IMR-90 (cell line): ENCODE data around the gene MICAL2. TPM values are rescaled to one million over a fixed set of nuclear protein-coding genes. Genes with fewer than 3 reads are reported as not detected.

Source experiments
- ATAC-seq: fragments of 200-7000 bp; cut with Tn5 transposase; 2 replicates; pipeline ENCODE4 v1.9.1; 2020; ENCODE audit warnings: low read depth, mild to moderate bottlenecking, moderate library complexity
- BruUV-seq: library from RNA; stranded (reverse); fragments of 400-500 nt; replicated peaks from 2 replicates; lab custom pipeline; 2021; lab: Mats Ljungman, UMichigan
- CTCF ChIA-PET: fragments of 300-600 bp; formaldehyde crosslinking; extraction: SDS; loops from one replicate; lab custom pipeline; 2021; ENCODE audit warnings: antibody characterized with exemption; lab: Yijun Ruan, JAX
- POLR2A ChIA-PET: fragments of 300-600 bp; sonication (Branson Sonifier 250); formaldehyde crosslinking; loops from one replicate; lab custom pipeline; 2022; ENCODE audit warnings: antibody characterized with exemption; ENCODE audit not compliant: unreplicated experiment; lab: Charles Lee
- DNase-seq: peaks from one replicate; pipeline ENCODE4 v3.0.0; 2013
- H2AFZ ChIP-seq: replicated peaks from 2 replicates; pipeline ENCODE3; 2013; ENCODE audit warnings: low read length, mild to moderate bottlenecking; ENCODE audit not compliant: poor library complexity
- H2AK5ac ChIP-seq: 2 replicates; pipeline ENCODE4 v1.6.1; 2013; ENCODE audit warnings: low read depth, low read length, inconsistent platforms
- H2AK9ac ChIP-seq: replicated peaks from 2 replicates; pipeline ENCODE3; 2013; ENCODE audit warnings: mild to moderate bottlenecking, low read depth, low read length, moderate library complexity; ENCODE audit not compliant: poor library complexity
- H2BK120ac ChIP-seq: 2 replicates; pipeline ENCODE4 v1.6.1; 2013; ENCODE audit warnings: low read depth, low read length, inconsistent platforms
- H2BK15ac ChIP-seq: 3 replicates; pipeline ENCODE4 v1.6.1; 2013; ENCODE audit warnings: low read depth, low read length, inconsistent platforms
- H2BK20ac ChIP-seq: 2 replicates; pipeline ENCODE4 v1.6.1; 2013; ENCODE audit warnings: low read depth, mild to moderate bottlenecking, inconsistent platforms, low read length, moderate library complexity
- H2BK5ac ChIP-seq: 2 replicates; pipeline ENCODE4 v1.6.1; 2013; ENCODE audit warnings: mild to moderate bottlenecking, low read depth, low read length, inconsistent platforms; ENCODE audit not compliant: poor library complexity, severe bottlenecking
- H3K14ac ChIP-seq: replicated peaks from 2 replicates; pipeline ENCODE4 v1.6.1; 2013; ENCODE audit warnings: low read depth, low read length, inconsistent platforms
- H3K18ac ChIP-seq: 2 replicates; pipeline ENCODE4 v1.6.1; 2013; ENCODE audit warnings: low read depth, low read length, control low read depth
- H3K23ac ChIP-seq: 2 replicates; pipeline ENCODE4 v1.6.1; 2013; ENCODE audit warnings: low read depth, low read length, inconsistent platforms
- H3K27ac ChIP-seq: 2 replicates; pipeline ENCODE4 v1.5.1; 2013; ENCODE audit warnings: mild to moderate bottlenecking, control low read depth, low read length; ENCODE audit not compliant: insufficient read depth
- H3K27me3 ChIP-seq: 2 replicates; pipeline ENCODE4 v1.6.1; 2013; ENCODE audit warnings: low read length; ENCODE audit not compliant: control insufficient read depth, insufficient read depth
- H3K36me3 ChIP-seq: 2 replicates; pipeline ENCODE4 v1.6.1; 2013; ENCODE audit warnings: low read length, mixed read lengths; ENCODE audit not compliant: control insufficient read depth, insufficient read depth
- H3K4ac ChIP-seq: 2 replicates; pipeline ENCODE4 v1.6.1; 2013; ENCODE audit warnings: low read depth, low read length, inconsistent platforms
- H3K4me1 ChIP-seq: 2 replicates; pipeline ENCODE4 v1.6.1; 2013; ENCODE audit warnings: low read length, mixed read lengths; ENCODE audit not compliant: control insufficient read depth, insufficient read depth
- H3K4me2 ChIP-seq: 2 replicates; pipeline ENCODE4 v1.6.1; 2013; ENCODE audit warnings: low read depth, mild to moderate bottlenecking, control low read depth, low read length, moderate library complexity
- H3K4me3 ChIP-seq: 2 replicates; pipeline ENCODE4 v1.5.1; 2013; ENCODE audit warnings: low read depth, mild to moderate bottlenecking, control low read depth, low read length, moderate library complexity; ENCODE audit not compliant: insufficient read depth
- H3K56ac ChIP-seq: 2 replicates; pipeline ENCODE4 v1.6.1; 2013; ENCODE audit warnings: low read length, inconsistent platforms; ENCODE audit not compliant: insufficient read depth; ENCODE audit errors: extremely low read depth
- H3K79me1 ChIP-seq, 2 experiments: 2 replicates each; pipeline ENCODE4 v1.6.1; 2013; ENCODE audit warnings: low read length in 2 of 2, inconsistent platforms in 1 of 2, low read depth in 1 of 2
- H3K9ac ChIP-seq: 2 replicates; pipeline ENCODE4 v1.6.1; 2013; ENCODE audit warnings: low read depth, low read length, control low read depth
- H3K9me1 ChIP-seq: 2 replicates; pipeline ENCODE4 v1.6.1; 2013; ENCODE audit warnings: low read length, inconsistent platforms; ENCODE audit not compliant: insufficient read depth
- H3K9me3 ChIP-seq: 2 replicates; pipeline ENCODE4 v1.6.1; 2013; ENCODE audit warnings: low read length; ENCODE audit not compliant: control insufficient read depth, insufficient read depth
- H4K20me1 ChIP-seq: 2 replicates; pipeline ENCODE4 v1.6.1; 2013; ENCODE audit warnings: low read length, inconsistent platforms; ENCODE audit not compliant: insufficient read depth
- H4K5ac ChIP-seq: 2 replicates; pipeline ENCODE4 v1.6.1; 2013; ENCODE audit warnings: mild to moderate bottlenecking, low read depth, low read length, control low read depth
- H4K8ac ChIP-seq, 2 experiments: 2 replicates each; pipeline ENCODE4 v1.6.1; 2013; ENCODE audit warnings: low read depth in 2 of 2, low read length in 2 of 2, control low read depth in 1 of 2, inconsistent platforms in 1 of 2
- H4K91ac ChIP-seq: 2 replicates; pipeline ENCODE4 v1.6.1; 2013; ENCODE audit warnings: low read depth, low read length, inconsistent platforms; ENCODE audit not compliant: insufficient read depth
- BHLHE40 ChIP-seq: fragments of 150-350 bp; IDR thresholded peaks from 2 replicates; pipeline ENCODE4 v1.6.1; 2016; ENCODE audit warnings: mild to moderate bottlenecking, low read depth, low read length
- CEBPB ChIP-seq: IDR thresholded peaks from 2 replicates; pipeline ENCODE4 v1.6.1; 2012; ENCODE audit warnings: low read depth, low read length, improper control_type of control experiment
- CHD1 ChIP-seq: IDR thresholded peaks from 2 replicates; pipeline ENCODE4 v1.6.1; 2012; ENCODE audit warnings: low read depth, low read length, improper control_type of control experiment
- ELK1 ChIP-seq: fragments of 150-350 bp; IDR thresholded peaks from 2 replicates; pipeline ENCODE4 v1.6.1; 2016; ENCODE audit warnings: low read depth, mild to moderate bottlenecking, low read length, moderate library complexity, borderline replicate concordance
- FOS ChIP-seq: fragments of 150-350 bp; IDR thresholded peaks from 2 replicates; pipeline ENCODE4 v1.6.1; 2016; ENCODE audit warnings: low read depth, low read length
- MAFK ChIP-seq: IDR thresholded peaks from 2 replicates; pipeline ENCODE4 v1.6.1; 2012; ENCODE audit warnings: low read depth, low read length, improper control_type of control experiment
- MAZ ChIP-seq: IDR thresholded peaks from 2 replicates; pipeline ENCODE4 v1.6.1; 2012; ENCODE audit warnings: low read depth, mild to moderate bottlenecking, low read length, improper control_type of control experiment, moderate library complexity, borderline replicate concordance
- MXI1 ChIP-seq: IDR thresholded peaks from 2 replicates; pipeline ENCODE4 v1.6.1; 2012; ENCODE audit warnings: low read depth, mild to moderate bottlenecking, low read length, moderate library complexity, borderline replicate concordance
- NFE2L2 ChIP-seq: fragments of 150-350 bp; IDR thresholded peaks from 2 replicates; pipeline ENCODE4 v1.6.1; 2016; ENCODE audit warnings: low read depth, mild to moderate bottlenecking, low read length
- POLR2A ChIP-seq: IDR thresholded peaks from 2 replicates; pipeline ENCODE4 v1.6.1; 2012; ENCODE audit warnings: mild to moderate bottlenecking, low read depth, low read length
- RAD21 ChIP-seq: IDR thresholded peaks from 2 replicates; pipeline ENCODE4 v1.6.1; 2012; ENCODE audit warnings: low read length, improper control_type of control experiment
- RCOR1 ChIP-seq: IDR thresholded peaks from 2 replicates; pipeline ENCODE4 v1.6.1; 2012; ENCODE audit warnings: mild to moderate bottlenecking, low read length, improper control_type of control experiment; ENCODE audit not compliant: insufficient replicate concordance
- RFX5 ChIP-seq: IDR thresholded peaks from 2 replicates; pipeline ENCODE4 v1.8.0; 2012; ENCODE audit warnings: low read depth, mild to moderate bottlenecking, low read length, moderate library complexity
- SMC3 ChIP-seq: fragments of 150-350 bp; IDR thresholded peaks from 2 replicates; pipeline ENCODE4 v1.6.1; 2016; ENCODE audit warnings: low read depth, mild to moderate bottlenecking, antibody characterized with exemption, low read length, moderate library complexity
- USF2 ChIP-seq: fragments of 150-350 bp; IDR thresholded peaks from 2 replicates; pipeline ENCODE4 v1.6.1; 2017; ENCODE audit warnings: mild to moderate bottlenecking, antibody characterized with exemption, low read length, low read depth
- WGBS, 2 experiments: methylation state at CpG; one replicate each; pipeline versions ENCODE4 v1.1.5 to v1.1.7; 2013; ENCODE audit warnings: missing lambda C conversion rate in 2 of 2; ENCODE audit not compliant: insufficient read length in 1 of 2; ENCODE audit errors: extremely low coverage in 2 of 2; 5-methylcytosine and 5-hydroxymethylcytosine counted together
- dilution Hi-C: fragments of 300-500 bp; cut with HindIII; formaldehyde crosslinking; loops from one replicate; pipeline ENCODE4 v1.14.3; 2018; ENCODE audit warnings: low sequenced_read_pairs; ENCODE audit not compliant: unreplicated experiment
- in situ Hi-C: fragments of 300-500 bp; cut with MboI; formaldehyde crosslinking; loops from 3 replicates; pipeline ENCODE4 v1.14.3; 2019; ENCODE audit warnings: low sequenced_read_pairs, inconsistent platforms, mixed read lengths
- intact Hi-C: fragments of 100-400 bp; cut with micrococcal nuclease; formaldehyde crosslinking; loops from 2 replicates; pipeline ENCODE4 v1.10.0; 2022
- polyA plus RNA-seq, 3 experiments: library from polyadenylated mRNA; depleted of rRNA; stranded (reverse); fragments of >200 nt; gene quantifications; 2 replicates each; pipeline ENCODE4 v1.2.3, GENCODE V29; 2012; ENCODE audit warnings: low replicate concordance in 1 of 3
- total RNA-seq: library from RNA; depleted of rRNA; stranded (reverse); fragments of >200 nt; gene quantifications from 2 replicates; pipeline ENCODE4 v1.2.3, GENCODE V29; 2012
- TF ChIP-seq, protein P1 (sequence below): conservative IDR thresholded peaks from 2 replicates; pipeline ENCODE4 v1.5.1; 2012; ENCODE audit warnings: mild to moderate bottlenecking, low read depth, low read length, improper control_type of control experiment

MICAL2 gene
- total and polyA plus RNA-seq, 2 of the 4 experiments (the other 2 are of a cell fraction) = 170 to 336 TPM

DNA sequence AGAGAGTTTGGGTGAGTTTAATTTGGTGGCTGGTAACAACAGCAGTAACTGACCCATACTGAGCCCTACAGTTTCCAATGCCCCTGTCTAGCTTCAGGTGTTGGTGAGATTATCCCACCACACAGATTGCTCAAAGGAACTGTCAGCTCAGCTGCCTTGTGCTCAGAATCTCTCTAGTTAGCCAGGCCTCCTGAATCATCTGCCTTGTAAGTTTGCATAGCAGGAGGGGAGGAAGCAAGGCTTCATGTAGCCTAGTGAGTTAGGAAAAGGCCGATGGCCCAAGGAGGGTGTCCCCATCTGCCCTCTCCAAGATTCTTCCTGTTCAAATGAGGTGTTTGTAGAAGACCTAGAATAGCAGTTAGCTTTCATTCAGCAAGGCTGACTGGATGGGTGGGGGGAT, 74.3 kb downstream of the MICAL2 start:
- dilution Hi-C loops = no loop called here
- Histone ChIP-seq H2BK15ac (peak overlapping the region; percentile 93), H4K5ac (peak overlapping the region; percentile 87; the same call in 1 of the 2 replicates), H2BK5ac (peak overlapping the region; percentile 97), H2BK120ac (peak overlapping the region; percentile 98), H3K27ac (peak overlapping the region; percentile 84), H3K36me3 (peaks cover 6% of the 10 kb centered on the region; the same call in 1 of the 2 replicates), H2BK20ac (peak overlapping the region; percentile 98), H3K56ac (peak overlapping the region; percentile 79), H4K8ac (peak overlapping the region; percentile 56 to 94), H3K27me3 (no peaks in the 10 kb centered on the region), H3K9me3 (no peaks in the 10 kb centered on the region), H4K20me1 (peaks cover 3% of the 10 kb centered on the region; the same call in 1 of the 2 replicates), H3K14ac (peak overlapping the region; percentile 99), H3K4me1 (peaks cover 40% of the 10 kb centered on the region), H3K9me1 (peaks cover 38% of the 10 kb centered on the region), H3K23ac (peak overlapping the region; percentile 71; the same call in 1 of the 2 replicates), H3K18ac (peak overlapping the region; percentile 96; the same call in 1 of the 2 replicates), H3K4me2 (no peak overlapping the region), H3K9ac (peak overlapping the region; percentile 65), H3K4ac (peak overlapping the region; percentile 99), H4K91ac (peak overlapping the region; percentile 90), H2AK5ac (peak overlapping the region; percentile 99), H2AK9ac (no peak overlapping the region), H3K4me3 (no peak overlapping the region), H2AFZ (no peak overlapping the region), H3K79me1 (peaks cover 29 to 84% of the 10 kb centered on the region in 2 experiments)
- in situ Hi-C loops = no loop called here
- no TSS peak for BruUV-seq
- TF ChIP-seq FOS = no peak
- TF ChIP-seq, protein P1, sequence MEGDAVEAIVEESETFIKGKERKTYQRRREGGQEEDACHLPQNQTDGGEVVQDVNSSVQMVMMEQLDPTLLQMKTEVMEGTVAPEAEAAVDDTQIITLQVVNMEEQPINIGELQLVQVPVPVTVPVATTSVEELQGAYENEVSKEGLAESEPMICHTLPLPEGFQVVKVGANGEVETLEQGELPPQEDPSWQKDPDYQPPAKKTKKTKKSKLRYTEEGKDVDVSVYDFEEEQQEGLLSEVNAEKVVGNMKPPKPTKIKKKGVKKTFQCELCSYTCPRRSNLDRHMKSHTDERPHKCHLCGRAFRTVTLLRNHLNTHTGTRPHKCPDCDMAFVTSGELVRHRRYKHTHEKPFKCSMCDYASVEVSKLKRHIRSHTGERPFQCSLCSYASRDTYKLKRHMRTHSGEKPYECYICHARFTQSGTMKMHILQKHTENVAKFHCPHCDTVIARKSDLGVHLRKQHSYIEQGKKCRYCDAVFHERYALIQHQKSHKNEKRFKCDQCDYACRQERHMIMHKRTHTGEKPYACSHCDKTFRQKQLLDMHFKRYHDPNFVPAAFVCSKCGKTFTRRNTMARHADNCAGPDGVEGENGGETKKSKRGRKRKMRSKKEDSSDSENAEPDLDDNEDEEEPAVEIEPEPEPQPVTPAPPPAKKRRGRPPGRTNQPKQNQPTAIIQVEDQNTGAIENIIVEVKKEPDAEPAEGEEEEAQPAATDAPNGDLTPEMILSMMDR = no peak
- no peak for TF ChIP-seq USF2
- no peak for TF ChIP-seq SMC3
- TF ChIP-seq CHD1 = no peak
- no peak for TF ChIP-seq BHLHE40
- no peak for TF ChIP-seq RCOR1
- TF ChIP-seq NFE2L2 = no peak
- TF ChIP-seq MAFK = no peak
- TF ChIP-seq ELK1 = no peak
- TF ChIP-seq CEBPB = no peak
- TF ChIP-seq POLR2A = no peak
- no peak for TF ChIP-seq MAZ
- no peak for TF ChIP-seq RAD21
- no peak for TF ChIP-seq RFX5
- no peak for TF ChIP-seq MXI1
- ATAC-seq (no peak), DNase-seq (peak; percentile 54)
- ChIA-PET CTCF (interaction anchor here (1.1 kb wide), 1 partner anchor 14 kb away, joined by 3 read pairs; no protein-coding TSS in a partner anchor), POLR2A (no interaction called here)
- intact Hi-C loops = no loop called here
- no CpG with 5 or more reads among the region's 1 CpG for WGBS, 2 experiments
